Stimulated activated CD8-positive, alpha-beta memory T cell treated with anti-CD3 and anti-CD28 coated beads, Interleukin-4, amount 100 ng/mL, for 48 hours (primary cell): ENCODE data around the gene PDE4D.
"Not testable (repeated sequence)": the region's sequence is repeated elsewhere in the genome, so short reads cannot be mapped to it uniquely, and the experiment has no call there.

Experiments
- DNase-seq: peaks from one replicate; pipeline ENCODE4 v3.0.0-alpha.2; 2020

Gene PDE4D

GRCh38 chr5:59458966-59459729 is 434.4 kb downstream of the PDE4D start:
- no peak for DNase-seq

GRCh38 chr5:59458321-59458720 is 435.2 kb downstream of the PDE4D start:
- DNase-seq: no peak

DNA sequence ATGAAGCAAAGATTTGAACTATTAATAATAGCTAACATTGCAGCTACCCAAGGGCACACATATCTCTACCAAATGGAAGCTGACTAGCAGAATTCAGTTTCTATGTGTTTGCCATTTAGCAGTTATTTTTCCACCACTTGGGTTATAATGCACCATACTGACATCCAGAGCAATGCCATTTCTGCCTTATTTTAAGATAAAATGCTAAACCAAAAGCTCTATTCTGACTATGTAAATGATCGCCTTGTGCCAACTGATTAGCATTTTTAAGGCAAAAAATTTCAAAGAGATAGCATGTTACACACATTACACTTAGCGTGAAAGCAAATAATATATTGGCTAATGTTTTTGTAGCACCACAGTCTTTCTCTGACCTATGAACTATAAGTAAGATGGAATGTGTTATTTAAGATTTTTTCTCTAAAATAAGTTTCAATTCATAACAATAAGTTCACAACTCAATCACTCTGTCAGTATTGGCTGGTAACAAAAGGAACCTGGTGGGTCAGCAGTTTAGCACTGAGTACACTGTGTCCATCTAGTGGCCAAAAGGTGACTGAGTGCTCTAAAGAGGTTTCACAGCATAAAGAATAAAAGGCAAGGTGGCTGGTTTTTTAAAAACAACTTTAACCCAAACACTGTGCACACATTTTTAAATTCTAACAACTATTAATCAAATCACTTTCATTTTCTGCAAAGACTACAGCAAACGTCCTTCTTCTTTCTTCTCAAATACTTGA is 443.5 kb downstream of the PDE4D start:
- no peak for DNase-seq

- DNase-seq: no peak
Measured at GRCh38 chr5:59446356-59446755, 447.2 kb downstream of the PDE4D start.

DNA sequence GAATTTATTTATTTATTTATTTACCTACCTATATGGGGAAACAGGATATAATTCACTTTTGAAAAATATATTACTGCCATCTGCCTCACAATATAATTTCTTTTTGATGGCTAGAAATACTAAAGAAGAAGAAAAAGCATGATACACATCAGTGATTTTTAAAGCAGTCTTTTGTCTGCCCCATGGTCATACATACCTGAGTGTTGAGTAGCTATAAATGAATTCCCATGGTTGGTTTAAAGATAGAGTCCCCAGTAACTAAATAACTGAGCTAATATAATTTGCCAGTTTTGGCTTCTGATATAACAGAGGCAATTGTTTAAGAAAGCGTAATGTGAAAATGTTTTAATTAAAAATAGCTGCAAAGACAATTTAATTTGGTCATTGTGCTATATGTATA is 447.8 kb downstream of the PDE4D start:
- DNase-seq: no peak

DNA sequence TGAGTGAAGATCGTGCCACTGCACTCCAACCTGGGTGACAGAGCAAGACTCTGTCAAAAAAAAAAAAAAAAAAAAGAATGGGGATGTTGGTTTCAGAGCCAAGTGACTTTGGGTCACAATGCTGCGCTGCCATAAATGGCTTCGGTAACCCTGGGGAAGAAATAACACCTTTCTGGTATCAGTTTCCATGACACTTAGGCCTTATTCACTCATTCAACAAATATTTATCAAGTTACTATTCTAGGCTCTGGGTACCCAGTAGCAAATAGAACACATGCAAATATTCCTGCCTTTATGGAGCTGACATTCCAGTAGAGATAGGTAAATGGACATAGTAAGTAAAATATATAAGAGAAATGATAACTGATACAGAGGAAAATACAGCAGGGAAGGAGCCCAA is 454.2 kb downstream of the PDE4D start:
- DNase-seq: no peak

DNA sequence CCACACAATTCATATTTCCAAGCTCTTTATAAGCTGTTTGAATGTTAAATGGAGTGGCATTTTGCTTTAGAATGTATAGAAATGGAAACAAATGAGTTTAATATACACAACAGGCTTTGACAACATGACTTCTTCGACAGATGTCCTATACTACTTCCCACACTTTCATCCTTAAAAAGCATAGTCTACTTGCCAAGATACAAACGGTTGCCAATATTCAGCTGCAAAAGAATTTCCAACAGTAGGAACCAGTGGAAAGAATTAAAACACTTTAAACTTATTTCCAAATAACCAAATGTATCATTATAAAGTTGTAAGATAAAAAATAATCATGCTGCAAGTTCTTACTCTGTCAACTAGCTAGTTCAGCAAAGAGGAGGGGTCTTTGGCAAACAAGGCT is 456.4 kb downstream of the PDE4D start:
- DNase-seq: no peak

DNA sequence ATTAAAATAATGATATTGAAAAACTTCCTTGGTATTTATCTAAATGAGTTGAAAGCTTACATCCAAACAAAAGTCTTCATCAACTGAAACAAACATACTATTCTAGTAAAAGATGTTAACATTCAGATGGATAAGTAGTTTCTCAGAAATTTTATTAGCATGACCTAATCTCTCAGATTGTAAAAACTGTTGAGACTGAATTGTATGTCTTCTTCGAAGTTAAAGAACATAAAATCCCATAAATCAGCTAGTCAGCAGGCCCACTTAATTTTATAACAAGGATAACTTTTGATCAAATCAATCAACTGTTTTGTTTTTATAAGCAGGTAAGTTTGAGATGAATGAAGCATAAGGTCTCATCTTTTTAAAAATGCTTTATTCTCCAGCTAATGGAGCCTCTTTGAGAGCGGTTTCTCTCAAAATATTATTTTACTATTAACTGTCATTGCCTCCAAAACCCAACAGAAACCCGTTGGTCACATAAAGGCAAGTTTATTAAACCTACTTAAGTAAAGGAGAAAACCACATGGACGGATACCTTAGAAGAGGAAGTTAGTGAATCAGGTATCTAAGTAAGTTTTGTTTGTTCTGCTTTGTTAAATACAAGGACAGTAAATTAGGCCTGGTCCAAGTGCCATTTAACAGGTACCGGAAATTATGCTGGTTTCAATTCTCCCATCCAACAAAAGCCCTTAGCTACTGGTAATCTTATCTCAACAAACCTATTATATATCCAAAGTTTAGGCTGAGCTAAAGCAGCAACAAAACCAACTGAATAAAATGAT is 457.0 kb downstream of the PDE4D start:
- DNase-seq: no peak

- no peak for DNase-seq
Measured at GRCh38 chr5:59433174-59433573, 460.4 kb downstream of the PDE4D start.

- no peak for DNase-seq
Measured at GRCh38 chr5:59430066-59430685, 463.4 kb downstream of the PDE4D start.

GRCh38 chr5:59428391-59428790 is 465.1 kb downstream of the PDE4D start:
- no peak for DNase-seq

GRCh38 chr5:59424515-59424914 is 469.0 kb downstream of the PDE4D start:
- no peak for DNase-seq

GRCh38 chr5:59423021-59423420 is 470.5 kb downstream of the PDE4D start:
- no peak for DNase-seq

GRCh38 chr5:59421986-59422941 is 471.3 kb downstream of the PDE4D start:
- no peak for DNase-seq

DNA sequence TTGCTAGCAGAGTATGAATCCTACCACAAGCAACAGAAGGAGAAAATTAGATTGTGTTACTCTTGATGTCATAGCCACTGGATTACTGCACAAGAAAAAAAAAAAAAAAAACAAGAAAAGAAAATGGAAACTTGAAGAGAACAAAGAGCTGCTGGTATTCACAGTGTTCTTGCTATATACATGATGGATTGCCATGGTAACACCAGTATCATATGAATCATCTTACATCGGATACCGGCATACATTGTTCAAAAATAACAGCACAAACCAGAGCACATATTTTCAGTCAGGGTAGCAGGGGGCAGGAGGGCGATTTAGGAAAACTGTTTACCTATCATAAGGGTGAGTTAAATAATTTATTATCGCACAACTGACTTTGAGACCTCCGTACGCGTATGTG is 472.9 kb downstream of the PDE4D start:
- no peak for DNase-seq

GRCh38 chr5:59418808-59419207 is 474.7 kb downstream of the PDE4D start:
- no peak for DNase-seq

- DNase-seq: no peak
Measured at GRCh38 chr5:59416451-59416850, 477.1 kb downstream of the PDE4D start.

DNA sequence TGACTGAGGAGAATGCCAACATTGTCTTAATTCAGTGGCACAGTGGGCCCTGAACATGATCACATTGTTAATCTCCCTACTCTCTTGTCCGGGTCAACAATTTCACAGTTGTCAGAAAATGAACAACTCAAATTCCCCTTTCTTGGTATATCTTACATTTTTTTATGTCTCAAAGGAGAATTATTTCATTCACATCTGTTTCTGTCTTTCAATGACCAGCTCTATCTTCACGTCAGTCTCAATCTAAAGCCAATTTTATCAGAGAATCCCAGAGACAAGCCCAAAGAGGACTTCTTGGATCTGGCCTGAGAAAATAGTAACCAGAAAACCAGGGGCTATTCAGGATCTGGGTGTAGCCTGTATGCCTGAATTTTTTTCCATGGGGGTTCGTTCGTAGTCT is 477.5 kb downstream of the PDE4D start:
- DNase-seq: no peak

- no peak for DNase-seq
Measured at GRCh38 chr5:59412428-59412827, 481.1 kb downstream of the PDE4D start.

- DNase-seq: not testable (repeated sequence)
Measured at GRCh38 chr5:59408997-59409396, 484.5 kb downstream of the PDE4D start.

DNA sequence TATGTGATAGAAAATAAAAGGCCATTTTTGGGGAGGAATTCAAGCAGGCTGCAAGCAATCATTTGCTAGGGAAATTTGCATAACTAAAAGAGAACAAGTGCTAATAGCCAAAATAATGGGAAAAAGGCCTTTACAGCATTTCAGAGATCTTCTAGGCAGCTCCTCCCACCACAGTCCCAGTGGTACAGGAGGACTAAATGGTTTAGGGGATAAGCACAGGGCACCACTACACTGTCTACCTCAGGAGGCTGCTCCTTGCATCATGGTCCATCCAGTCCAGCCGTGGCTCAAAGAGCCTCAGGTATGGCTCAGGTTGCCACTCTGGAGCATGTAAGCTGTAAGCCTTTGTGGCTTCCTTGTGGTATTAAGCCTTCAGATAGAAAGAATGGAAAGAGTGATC is 485.6 kb downstream of the PDE4D start:
- no peak for DNase-seq

DNA sequence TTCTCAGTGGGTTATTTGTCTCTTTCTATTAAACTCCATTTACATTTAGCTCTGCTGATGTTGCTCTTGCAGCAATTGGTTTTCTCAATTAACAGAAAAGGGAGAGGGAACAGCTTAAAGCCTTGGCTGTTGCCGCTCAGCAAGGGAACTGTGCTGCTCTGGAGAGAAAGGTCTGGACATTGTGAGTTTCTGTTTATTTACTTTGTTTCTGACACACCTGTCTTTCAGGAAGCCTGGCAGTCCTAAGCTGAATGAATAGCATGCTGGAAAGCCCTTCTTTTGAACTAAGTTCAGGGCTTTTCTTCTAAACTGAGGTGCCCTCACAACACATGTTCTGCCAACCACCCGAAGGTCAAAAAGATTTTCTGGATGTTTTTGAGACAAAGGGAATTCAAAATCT is 491.9 kb downstream of the PDE4D start:
- DNase-seq: no peak
